ENCODE data around the gene SPTLC1.
"Not testable (repeated sequence)": the region's sequence is repeated elsewhere in the genome, so short reads cannot be mapped to it uniquely, and the experiment has no call there.

The SPTLC1 gene

DNA sequence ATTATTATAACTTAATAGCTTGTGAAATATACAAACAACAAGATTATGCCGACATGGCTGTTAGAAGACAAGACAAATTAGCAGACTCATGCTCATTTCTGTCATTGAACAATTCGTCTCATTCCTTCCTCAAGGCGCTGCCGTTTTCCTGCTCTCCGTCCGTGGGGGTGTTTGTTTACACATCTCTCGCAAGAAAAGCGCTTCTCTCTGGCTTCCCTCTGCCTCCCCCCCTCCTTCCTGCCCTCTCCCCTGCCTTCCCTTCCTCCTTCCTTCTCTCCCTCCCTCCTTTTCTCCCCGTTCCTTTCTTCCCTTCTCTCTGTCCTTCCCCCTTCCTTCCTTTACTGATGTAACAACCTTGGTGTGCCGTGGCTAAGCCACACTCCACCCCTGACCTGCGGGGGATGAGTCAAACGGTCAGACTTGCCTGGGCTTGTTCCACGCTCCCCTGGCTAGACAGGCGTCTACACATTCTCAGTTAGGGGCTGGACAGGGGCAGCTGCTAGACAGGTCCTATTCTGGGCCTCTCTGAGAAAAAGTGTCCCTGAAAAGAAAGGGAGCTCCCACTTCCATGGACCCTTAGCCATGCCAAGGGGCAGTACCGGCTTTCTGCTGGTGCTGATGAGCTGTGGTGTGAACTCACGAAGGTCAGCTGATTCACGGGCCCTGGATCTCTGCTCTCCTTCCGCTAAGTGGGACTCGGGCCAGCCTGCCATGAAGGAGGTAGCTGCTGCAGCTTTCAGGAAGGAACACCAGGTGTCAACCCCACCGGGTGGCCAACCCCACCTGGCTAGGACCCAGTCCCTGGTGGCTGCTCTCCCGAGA, 32.0 kb upstream of the SPTLC1 start:
- TF ChIP-seq CTCF (IDR thresholded peaks at IDR 0.05; ENCODE audit: low read length) (no peak), EZH2 (IDR thresholded peaks at IDR 0.05; ENCODE audit: borderline replicate concordance, low read length) (no peak)
- no peak overlapping the region for H3K9ac ChIP-seq (ENCODE audit: low read length)
- no peak overlapping the region for H3K4me2 ChIP-seq (ENCODE audit: low read length)
- H2AFZ ChIP-seq (ENCODE audit: low read length) = no peak overlapping the region
- H3K9me2 ChIP-seq (ENCODE audit: low read depth, low read length) = no peaks in the 10 kb centered on the region
- no peaks in the 10 kb centered on the region for H3K36me3 ChIP-seq (ENCODE audit: insufficient read depth, low read length)
- H3K9me3 ChIP-seq (ENCODE audit: low read length) = no peaks in the 10 kb centered on the region
- no peaks in the 10 kb centered on the region for H4K20me1 ChIP-seq (ENCODE audit: insufficient read depth, low read length)
- 0 out of 2 replicates have a peak, but pooled peaks cover 10% of the 10 kb centered on the region for H3K27me3 ChIP-seq (ENCODE audit: insufficient read depth, low read length)
- no peaks in the 10 kb centered on the region for H3K4me1 ChIP-seq (ENCODE audit: insufficient read depth, low read length, severe bottlenecking)
- H3K27ac ChIP-seq (ENCODE audit: low read depth, low read length, poor library complexity, severe bottlenecking) = no peak overlapping the region
- H3K79me2 ChIP-seq (ENCODE audit: insufficient read depth, low read length) = no peaks in the 10 kb centered on the region
- no peak overlapping the region for H3K4me3 ChIP-seq (ENCODE audit: low read depth, low read length, poor library complexity, severe bottlenecking)
- no peaks in the 10 kb centered on the region for H3F3A ChIP-seq (ENCODE audit: insufficient read depth, low read length)

DNA sequence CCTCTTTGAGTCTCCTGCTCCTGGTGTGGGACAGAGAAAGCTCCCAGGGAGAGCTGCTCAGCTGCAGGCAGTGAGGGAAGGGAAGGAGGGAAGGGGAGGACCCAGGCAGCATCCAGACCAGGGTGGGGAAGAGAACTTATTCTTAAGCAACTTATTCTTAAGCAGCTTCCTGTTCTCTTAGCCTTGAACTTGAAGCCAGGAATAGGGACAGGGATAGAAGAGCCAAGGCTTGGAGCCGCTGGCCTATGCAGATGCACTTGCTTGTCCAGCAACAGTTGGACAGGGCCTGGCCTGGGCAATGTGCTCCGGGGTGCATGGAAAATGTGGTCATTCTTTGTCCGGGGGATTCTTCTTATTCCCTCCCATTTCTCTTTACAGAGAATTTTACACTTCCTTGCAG, 31.4 kb upstream of the SPTLC1 start:
- Histone ChIP-seq H3K4me2 (ENCODE audit: low read length) (no peak overlapping the region), H3K27ac (ENCODE audit: low read depth, low read length, poor library complexity, severe bottlenecking) (no peak overlapping the region), H3F3A (ENCODE audit: insufficient read depth, low read length) (no peaks in the 10 kb centered on the region), H3K9ac (ENCODE audit: low read length) (no peak overlapping the region), H3K27me3 (ENCODE audit: insufficient read depth, low read length) (0 out of 2 replicates have a peak, but pooled peaks cover 10% of the 10 kb centered on the region), H3K79me2 (ENCODE audit: insufficient read depth, low read length) (no peaks in the 10 kb centered on the region), H3K4me3 (ENCODE audit: low read depth, low read length, poor library complexity, severe bottlenecking) (no peak overlapping the region), H2AFZ (ENCODE audit: low read length) (no peak overlapping the region), H4K20me1 (ENCODE audit: insufficient read depth, low read length) (no peaks in the 10 kb centered on the region), H3K4me1 (ENCODE audit: insufficient read depth, low read length, severe bottlenecking) (no peaks in the 10 kb centered on the region), H3K36me3 (ENCODE audit: insufficient read depth, low read length) (no peaks in the 10 kb centered on the region), H3K9me2 (ENCODE audit: low read depth, low read length) (no peaks in the 10 kb centered on the region), H3K9me3 (ENCODE audit: low read length) (no peaks in the 10 kb centered on the region)
- TF ChIP-seq CTCF (IDR thresholded peaks at IDR 0.05; ENCODE audit: low read length) (no peak), EZH2 (IDR thresholded peaks at IDR 0.05; ENCODE audit: borderline replicate concordance, low read length) (no peak)

DNA sequence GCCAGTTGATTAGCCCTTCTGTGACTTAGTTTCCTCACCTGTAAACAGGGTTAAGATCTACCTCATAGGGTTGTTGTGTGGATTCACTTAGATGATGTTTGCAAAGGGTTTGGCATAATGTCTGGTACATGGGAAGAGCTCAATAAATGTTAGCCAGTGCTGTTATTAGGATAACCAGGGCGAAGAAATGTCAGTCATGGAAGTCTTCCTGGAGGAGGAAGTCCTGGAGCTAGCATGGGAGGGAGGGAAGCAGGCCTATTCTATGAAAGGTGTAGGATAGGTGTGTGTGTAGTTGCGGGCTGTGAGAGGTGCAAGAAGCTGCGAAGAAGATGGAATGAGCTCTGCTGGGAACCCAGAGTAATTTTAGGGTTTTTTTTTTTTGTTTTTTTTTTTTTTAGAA, 30.6 kb upstream of the SPTLC1 start:
- not testable (repeated sequence) for H3K4me2 ChIP-seq (ENCODE audit: low read length); H3K79me2 ChIP-seq (ENCODE audit: insufficient read depth, low read length); H3K27me3 ChIP-seq (ENCODE audit: insufficient read depth, low read length); H3F3A ChIP-seq (ENCODE audit: insufficient read depth, low read length); H3K9me3 ChIP-seq (ENCODE audit: low read length); H3K36me3 ChIP-seq (ENCODE audit: insufficient read depth, low read length); H3K4me1 ChIP-seq (ENCODE audit: insufficient read depth, low read length, severe bottlenecking); H3K4me3 ChIP-seq (ENCODE audit: low read depth, low read length, poor library complexity, severe bottlenecking); H3K9me2 ChIP-seq (ENCODE audit: low read depth, low read length); H4K20me1 ChIP-seq (ENCODE audit: insufficient read depth, low read length); H2AFZ ChIP-seq (ENCODE audit: low read length); H3K27ac ChIP-seq (ENCODE audit: low read depth, low read length, poor library complexity, severe bottlenecking); H3K9ac ChIP-seq (ENCODE audit: low read length)

GRCh38 chr9:92142329-92142728, 27.1 kb upstream of the SPTLC1 start:
- no peak overlapping the region for H3K4me3 ChIP-seq (ENCODE audit: low read depth, low read length, poor library complexity, severe bottlenecking)
- no peak overlapping the region for H3K27ac ChIP-seq (ENCODE audit: low read depth, low read length, poor library complexity, severe bottlenecking)
- 0 out of 2 replicates have a peak, but pooled peaks cover 10% of the 10 kb centered on the region for H3K27me3 ChIP-seq (ENCODE audit: insufficient read depth, low read length)
- no peak overlapping the region for H3K9ac ChIP-seq (ENCODE audit: low read length)
- H3K79me2 ChIP-seq (ENCODE audit: insufficient read depth, low read length) = no peaks in the 10 kb centered on the region
- H3K4me1 ChIP-seq (ENCODE audit: insufficient read depth, low read length, severe bottlenecking) = no peaks in the 10 kb centered on the region
- no peaks in the 10 kb centered on the region for H3F3A ChIP-seq (ENCODE audit: insufficient read depth, low read length)
- H3K9me2 ChIP-seq (ENCODE audit: low read depth, low read length) = no peaks in the 10 kb centered on the region
- H2AFZ ChIP-seq (ENCODE audit: low read length) = no peak overlapping the region
- no peaks in the 10 kb centered on the region for H4K20me1 ChIP-seq (ENCODE audit: insufficient read depth, low read length)
- no peak overlapping the region for H3K4me2 ChIP-seq (ENCODE audit: low read length)
- no peak for TF ChIP-seq CTCF (IDR thresholded peaks at IDR 0.05; ENCODE audit: low read length)
- TF ChIP-seq EZH2 (IDR thresholded peaks at IDR 0.05; ENCODE audit: borderline replicate concordance, low read length) = no peak
- no peaks in the 10 kb centered on the region for H3K9me3 ChIP-seq (ENCODE audit: low read length)
- no peaks in the 10 kb centered on the region for H3K36me3 ChIP-seq (ENCODE audit: insufficient read depth, low read length)
